NCI-H1105 (cell line): ENCODE results near the gene PTPN11.
"Not testable (repeated sequence)": the region's sequence is repeated elsewhere in the genome, so short reads cannot be mapped to it uniquely, and the experiment has no call there.

ENCODE experiments used
- DNase-seq: peaks from one replicate; lab custom pipeline; 2025; lab: John Stamatoyannopoulos, UW

PTPN11 gene

GRCh38 chr12:112514926-112515642 is 96.3 kb downstream of the PTPN11 start:
- DNase-seq, result no peak

- DNase-seq, result no peak
These were observed 97.1 kb downstream of the PTPN11 start for GRCh38 chr12:112515868-112516267.

- no peak for DNase-seq
These were observed 99.1 kb downstream of the PTPN11 start for GRCh38 chr12:112517730-112518364.

DNA sequence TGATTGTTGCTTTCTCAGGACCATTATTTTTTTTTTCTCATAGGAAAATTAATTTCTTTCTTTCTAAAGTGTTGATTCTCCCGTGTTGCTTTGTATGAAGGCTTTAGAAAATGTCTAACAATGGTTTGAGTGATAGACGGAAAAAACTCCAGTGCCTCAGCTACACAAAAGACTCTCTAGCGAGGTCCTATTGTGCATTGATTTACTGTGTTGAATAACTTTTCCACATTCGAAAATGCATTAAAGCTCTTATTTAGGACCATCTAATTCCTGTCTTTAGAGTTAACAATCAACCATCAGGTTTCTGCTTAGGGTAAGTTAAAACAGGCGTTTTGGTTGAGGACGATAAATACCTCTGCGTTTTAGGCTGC is 99.6 kb downstream of the PTPN11 start:
- DNase-seq, result no peak

DNA sequence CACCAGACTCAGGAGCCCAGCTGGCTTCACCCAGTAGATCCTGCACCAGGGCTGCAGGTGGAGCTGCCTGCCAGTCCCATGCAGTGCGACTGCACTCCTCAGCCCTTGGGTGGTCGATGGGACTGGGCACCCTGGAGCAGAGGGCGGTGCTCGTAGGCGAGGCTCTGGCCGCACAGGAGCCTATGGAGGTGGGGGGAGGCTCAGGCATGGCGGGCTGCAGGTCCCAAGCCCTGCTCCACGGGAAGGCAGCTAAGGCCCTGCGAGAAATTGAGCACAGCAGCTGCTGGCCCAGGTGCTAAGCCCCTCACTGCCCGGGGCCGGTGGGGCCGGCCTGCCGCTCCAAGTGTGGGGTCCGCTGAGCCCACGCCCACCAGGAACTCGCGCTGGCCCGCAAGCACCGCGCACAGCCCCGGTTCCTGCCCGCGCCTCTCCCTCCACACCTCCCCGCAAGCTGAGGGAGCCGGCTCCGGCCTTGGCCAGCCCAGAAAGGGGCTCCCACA is 101.1 kb downstream of the PTPN11 start:
- not testable (repeated sequence) for DNase-seq

- DNase-seq, result no peak
These were observed 105.1 kb downstream of the PTPN11 start for GRCh38 chr12:112523856-112524255.

GRCh38 chr12:112524269-112524668 is 105.5 kb downstream of the PTPN11 start:
- DNase-seq, result no peak

GRCh38 chr12:112524676-112525425 is 106.1 kb downstream of the PTPN11 start:
- DNase-seq, result no peak

GRCh38 chr12:112525426-112525809 is 106.7 kb downstream of the PTPN11 start:
- DNase-seq, result no peak

GRCh38 chr12:112527082-112527481 is 108.3 kb downstream of the PTPN11 start:
- DNase-seq, result no peak

- DNase-seq, result no peak
These were observed 108.8 kb downstream of the PTPN11 start for GRCh38 chr12:112527501-112527900.

DNA sequence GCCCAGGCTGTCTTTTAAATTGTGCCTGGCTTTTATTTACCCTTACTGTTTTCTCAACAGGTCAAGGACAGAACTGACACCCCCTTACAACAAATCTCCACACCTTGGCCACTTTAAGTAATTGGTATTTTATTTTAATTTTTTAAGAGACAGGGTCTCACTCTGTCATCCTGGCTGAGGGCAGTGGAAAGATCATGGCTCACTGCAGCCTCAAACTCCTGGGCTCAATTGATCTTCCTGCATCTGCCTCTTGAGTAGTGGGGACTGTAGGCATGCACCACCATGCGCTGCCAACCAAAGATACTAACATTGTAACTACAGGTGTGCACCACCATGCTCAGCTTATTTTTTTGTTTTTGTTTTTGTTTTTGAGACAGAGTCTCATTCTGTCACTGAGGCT is 109.8 kb downstream of the PTPN11 start:
- no peak for DNase-seq

GRCh38 chr12:112530941-112531340 is 112.2 kb downstream of the PTPN11 start:
- DNase-seq, result no peak

DNA sequence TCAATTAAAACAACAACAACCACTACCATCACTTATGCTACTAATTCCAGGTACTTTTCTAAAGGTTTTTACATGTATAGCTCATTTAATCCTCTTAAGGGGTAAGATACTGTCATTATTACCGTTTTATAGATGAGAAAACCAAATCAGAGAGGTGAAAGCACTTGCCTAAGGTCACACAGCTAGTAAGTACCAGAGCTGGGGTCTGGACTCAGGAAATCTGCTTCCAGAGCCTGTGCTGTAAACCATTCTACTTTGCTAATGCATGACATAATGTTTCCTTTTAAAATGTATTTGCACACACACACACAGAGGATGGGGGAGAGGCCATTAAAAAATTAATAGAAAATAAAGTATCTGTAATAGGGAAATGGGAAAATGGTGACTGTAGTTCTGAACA is 113.4 kb downstream of the PTPN11 start:
- no peak for DNase-seq

- no peak for DNase-seq
These were observed 114.8 kb downstream of the PTPN11 start for GRCh38 chr12:112533528-112533927.

- no peak for DNase-seq
These were observed 116.3 kb downstream of the PTPN11 start for GRCh38 chr12:112535017-112535416.

- no peak for DNase-seq
These were observed 117.1 kb downstream of the PTPN11 start for GRCh38 chr12:112535637-112536366.

- no peak for DNase-seq
These were observed 117.6 kb downstream of the PTPN11 start for GRCh38 chr12:112536367-112536730.

- DNase-seq, result no peak
These were observed 119.1 kb downstream of the PTPN11 start for GRCh38 chr12:112537710-112538396.

DNA sequence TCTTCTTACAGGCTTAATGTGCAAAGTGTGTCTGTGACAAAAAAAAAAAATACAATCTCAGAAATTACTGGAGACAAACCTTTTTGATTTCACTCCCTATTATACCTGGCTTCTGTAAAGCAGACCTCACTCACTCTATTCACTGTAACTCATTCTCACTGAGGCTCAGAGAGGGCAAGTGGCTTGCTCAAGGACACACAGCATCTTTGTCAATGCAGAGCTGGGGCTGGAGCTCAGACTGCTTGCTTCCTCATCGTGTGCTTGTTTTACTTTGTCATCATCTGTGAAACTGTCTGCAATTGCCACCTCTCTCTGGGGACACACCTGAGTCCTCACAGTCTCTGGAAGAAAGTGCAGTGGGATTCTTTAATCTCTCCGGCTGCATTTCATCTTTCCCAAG is 120.0 kb downstream of the PTPN11 start:
- DNase-seq, result no peak

DNA sequence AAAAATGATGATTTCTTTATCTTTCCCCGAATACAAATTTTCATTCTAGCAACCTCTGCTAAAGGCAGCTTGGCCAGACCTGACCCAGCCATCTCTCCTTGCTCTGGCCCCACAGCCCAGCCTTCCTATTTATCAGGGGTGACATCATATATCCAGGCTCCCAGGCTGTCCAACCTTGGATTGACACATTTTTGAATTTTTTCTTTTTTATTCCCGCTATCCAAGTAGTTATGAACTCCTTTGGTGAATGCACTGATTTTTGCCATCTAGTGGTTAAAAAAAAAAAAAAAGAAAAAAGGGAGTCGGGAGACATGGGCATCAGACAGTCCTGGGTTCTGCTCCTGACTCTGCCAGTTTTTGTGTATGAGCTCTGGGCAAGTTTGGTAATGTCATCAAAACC is 120.5 kb downstream of the PTPN11 start:
- no peak for DNase-seq

- DNase-seq, result no peak
These were observed 121.3 kb downstream of the PTPN11 start for GRCh38 chr12:112540021-112540420.
